ENCODE measurements around the gene AGRP.

GRCh38 chr16:67433131-67433719, 50.1 kb downstream of the AGRP start:
- TF ChIP-seq POLR2AphosphoS5 (IDR thresholded peaks at IDR 0.05; ENCODE audit: low read depth, low read length) (no peak), POLR2A (IDR thresholded peaks at IDR 0.05; ENCODE audit: low read depth, low read length) (no peak), TAF1 (IDR thresholded peaks at IDR 0.05; ENCODE audit: borderline replicate concordance, low read depth, low read length) (no peak)
